Body of pancreas (tissue), 4 donors: ENCODE measurements around the gene LAIR1. TPM values are rescaled to one million over a fixed set of nuclear protein-coding genes. Genes with fewer than 3 reads are reported as not detected.

Source experiments
- ATAC-seq: fragments of 150-250 bp; one replicate; pipeline ENCODE4 v1.9.1; 2016
- DNase-seq, 4 donors: peaks; one replicate each; pipeline ENCODE4 v3.0.0-alpha.2; 2019
- H3K27ac ChIP-seq, 4 donors: fragments of 200-600 bp; sonication (generic); 1 replicate in 3 of 4; 2 replicates in 1 of 4; pipeline versions ENCODE4 v1.5.1 to v1.6.1; 2016 to 2019; ENCODE audit warnings: mild to moderate bottlenecking in 1 of 4, mixed read lengths in 1 of 4, moderate library complexity in 1 of 4
- H3K27me3 ChIP-seq, 2 donors: fragments of 200-600 bp; sonication (generic); one replicate each; pipeline ENCODE4 v1.6.0; 2016; ENCODE audit warnings: mild to moderate bottlenecking in 1 of 2
- H3K36me3 ChIP-seq, 2 donors: fragments of 200-600 bp; sonication (generic); replicated peaks in 1 of 2; 2 replicates each; pipeline ENCODE4 v1.5.1; 2016; ENCODE audit warnings: low read depth in 2 of 2; ENCODE audit not compliant: insufficient read depth in 1 of 2
- H3K4me1 ChIP-seq: fragments of 200-600 bp; sonication (generic); one replicate; pipeline ENCODE4 v1.6.0; 2016
- H3K4me3 ChIP-seq, 2 donors: fragments of 200-600 bp; sonication (generic); 1 replicate in 1 of 2; 2 replicates in 1 of 2; pipeline ENCODE4 v1.5.1; 2016 to 2019
- H3K9me3 ChIP-seq, 3 donors: fragments of 200-600 bp; sonication (generic); 1 replicate in 2 of 3; 2 replicates in 1 of 3; pipeline ENCODE4 v1.5.1; 2016
- CTCF ChIP-seq, 7 experiments: fragments of 450-650 bp in 4 of 7; fragments of 200-600 bp in 3 of 7; sonication (generic) in 3 of 7; IDR thresholded peaks; one replicate each; pipeline ENCODE4 v1.5.1; 2016 to 2019; ENCODE audit warnings: antibody characterized with exemption in 7 of 7
- POLR2A ChIP-seq, 3 donors: fragments of 450-650 bp; IDR thresholded peaks; one replicate each; pipeline ENCODE4 v1.6.1; 2016; ENCODE audit warnings: antibody characterized with exemption in 3 of 3, mild to moderate bottlenecking in 2 of 3
- WGBS, 2 donors: methylation state at CpG; one replicate each; pipeline ENCODE4 v1.1.5; 2017; 5-methylcytosine and 5-hydroxymethylcytosine counted together
- intact Hi-C: fragments of 100-400 bp; cut with DNase I; formaldehyde crosslinking; loops from one replicate; pipeline ENCODE4 v1.15.1; 2023
- total RNA-seq, 2 donors: library from RNA; depleted of rRNA; stranded (reverse); fragments of >200 nt; gene quantifications; one replicate each; pipeline ENCODE4 v1.1.0, GENCODE V29; 2016

Gene LAIR1
- total RNA-seq, 2 donors from 2014 or later: 2.9 to 35.6 TPM

- DNase-seq: peak in 2 of 4 donors; percentile 10 to 58
- ATAC-seq: no peak
- WGBS, 2 donors: 33 to 53% methylated on average over 12 to 13 of the region's 13 CpGs
- no peak within 1 kb of the TSS for H3K27ac ChIP-seq
- no peaks in the 10 kb centered on the region for H3K27me3 ChIP-seq
- H3K4me1 ChIP-seq: no peaks in the 10 kb centered on the region
- intact Hi-C loops: no loop called here
- no peaks in the 10 kb centered on the region for H3K36me3 ChIP-seq
- H3K9me3 ChIP-seq: no peaks in the 10 kb centered on the region
- no peak for TF ChIP-seq CTCF (IDR thresholded peaks at IDR 0.05)
- no peak for TF ChIP-seq POLR2A (IDR thresholded peaks at IDR 0.05)
- no peak within 1 kb of the TSS for H3K4me3 ChIP-seq
Observed at GRCh38 chr19:54312436-54313377, 52.0 kb downstream of the LAIR1 start, which contains the start of gene LILRA5. Gene LILRA5, minus strand, starts transcription at chr19:54313166. Its CDS starts 147 bp downstream, at chr19:54313019.

GRCh38 chr19:54312011-54312410, 52.7 kb downstream of the LAIR1 start:
- H3K9me3 ChIP-seq: no peaks in the 10 kb centered on the region
- H3K4me1 ChIP-seq: no peaks in the 10 kb centered on the region
- H3K36me3 ChIP-seq: no peaks in the 10 kb centered on the region
- no peak overlapping the region for H3K4me3 ChIP-seq
- intact Hi-C loops: no loop called here
- ATAC-seq (no peak), DNase-seq (no peak)
- H3K27ac ChIP-seq: no peak overlapping the region
- no peak for TF ChIP-seq CTCF (IDR thresholded peaks at IDR 0.05)
- no peak for TF ChIP-seq POLR2A (IDR thresholded peaks at IDR 0.05)
- no peaks in the 10 kb centered on the region for H3K27me3 ChIP-seq
- WGBS, 2 donors: 25 to 43% methylated on average over 3 to 6 of the region's 6 CpGs

- 17 to 20% methylated on average over 1 to 4 of the region's 5 CpGs for WGBS, 2 donors
- intact Hi-C loops: no loop called here
- TF ChIP-seq POLR2A (IDR thresholded peaks at IDR 0.05) (no peak), CTCF (IDR thresholded peaks at IDR 0.05) (no peak)
- Histone ChIP-seq H3K9me3 (no peaks in the 10 kb centered on the region), H3K4me3 (no peak overlapping the region), H3K27ac (no peak overlapping the region), H3K4me1 (no peaks in the 10 kb centered on the region), H3K36me3 (no peaks in the 10 kb centered on the region), H3K27me3 (no peaks in the 10 kb centered on the region)
- ATAC-seq (no peak), DNase-seq (no peak)
Observed at GRCh38 chr19:54311486-54311885, 53.2 kb downstream of the LAIR1 start.

- intact Hi-C loops: no loop called here
- Histone ChIP-seq H3K9me3 (no peaks in the 10 kb centered on the region), H3K27me3 (peaks cover 0 to under 1% of the 10 kb centered on the region in 2 donors), H3K4me1 (no peaks in the 10 kb centered on the region), H3K4me3 (no peak overlapping the region), H3K36me3 (no peaks in the 10 kb centered on the region), H3K27ac (no peak overlapping the region)
- 44 to 59% methylated on average over 4 to 5 of the region's 5 CpGs for WGBS, 2 donors
- TF ChIP-seq POLR2A (IDR thresholded peaks at IDR 0.05) (no peak), CTCF (IDR thresholded peaks at IDR 0.05) (no peak)
- ATAC-seq (no peak), DNase-seq (no peak)
Observed at GRCh38 chr19:54310543-54310942, 54.2 kb downstream of the LAIR1 start.
